ENCODE data around the gene FBXL7. TPM values are rescaled to one million over a fixed set of nuclear protein-coding genes. Genes with fewer than 3 reads are reported as not detected.

The FBXL7 gene
- total RNA-seq, 1 experiment from 2014 or later: not detected

DNA sequence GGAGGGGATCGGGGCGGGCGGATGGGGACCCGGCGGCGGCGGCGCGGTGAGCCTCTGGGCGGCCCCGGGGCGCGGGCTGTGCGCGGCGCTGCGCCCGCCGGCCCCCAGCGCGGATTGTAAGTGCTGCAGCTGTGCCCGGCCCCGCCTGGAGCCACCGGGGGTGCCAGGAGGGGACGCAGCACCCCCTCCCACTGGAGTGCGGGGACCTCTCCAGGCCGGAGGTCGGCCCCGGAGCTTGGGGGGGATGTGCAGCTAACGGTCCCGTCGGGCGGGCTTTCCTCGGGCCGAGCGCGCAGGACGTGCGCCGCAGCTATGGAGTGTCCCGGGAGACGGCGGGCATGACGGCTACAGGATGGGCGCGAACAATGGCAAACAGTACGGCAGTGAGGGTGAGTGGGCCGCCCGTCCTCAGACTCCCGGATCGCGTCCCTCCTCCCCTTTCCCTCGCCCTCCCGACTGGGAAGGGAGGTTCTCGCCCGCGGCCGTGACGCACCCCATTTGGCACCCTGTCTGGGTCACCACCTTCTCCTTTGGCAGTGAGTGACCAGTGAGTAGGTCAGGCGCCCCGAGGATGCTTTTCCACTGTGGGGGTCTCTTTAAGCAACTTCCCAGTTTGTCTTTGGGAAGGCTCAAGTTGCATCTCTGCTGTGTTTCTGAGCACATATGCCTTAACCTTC lies 483 bp downstream of the FBXL7 start:
- DNase-seq (ENCODE audit: low spot score): no peak
- in situ Hi-C loops (cut with HindIII; ENCODE audit: low sequenced_read_pairs): no loop called here

DNA sequence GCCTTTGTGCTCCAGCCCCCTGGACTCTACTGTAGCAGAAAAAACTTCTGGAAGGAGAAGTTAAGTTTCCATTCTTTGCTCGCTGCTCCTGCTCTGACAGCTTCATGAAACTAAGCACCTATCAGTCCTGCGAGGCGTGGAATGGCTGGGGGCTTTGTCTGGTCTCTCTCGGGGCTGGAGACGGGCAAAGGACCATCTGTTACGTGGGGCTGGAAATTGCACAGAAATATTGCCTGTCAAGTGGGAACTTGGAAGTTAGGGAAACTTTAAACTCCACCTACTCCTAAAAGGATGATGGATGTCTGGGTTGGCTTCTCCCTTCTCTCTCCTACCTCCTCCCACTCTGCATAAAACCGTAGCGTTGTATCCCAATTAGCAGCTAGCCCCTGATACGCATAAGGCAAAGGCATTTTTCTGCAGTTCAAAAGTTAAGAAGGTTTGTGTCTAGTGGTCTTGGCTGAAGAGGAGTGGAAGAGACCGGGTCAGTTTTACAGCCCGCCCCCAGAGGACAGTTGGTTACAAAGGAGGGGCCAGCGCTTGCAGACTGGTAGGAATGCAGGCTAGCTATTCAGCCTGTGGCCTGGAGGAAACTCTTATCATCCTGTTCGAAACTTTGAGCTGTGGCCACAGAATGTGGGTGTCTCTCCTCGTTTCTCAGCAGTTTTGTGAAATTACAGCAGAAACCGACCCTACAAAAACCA lies 1.3 kb downstream of the FBXL7 start:
- in situ Hi-C loops (cut with HindIII; ENCODE audit: low sequenced_read_pairs): no loop called here

DNA sequence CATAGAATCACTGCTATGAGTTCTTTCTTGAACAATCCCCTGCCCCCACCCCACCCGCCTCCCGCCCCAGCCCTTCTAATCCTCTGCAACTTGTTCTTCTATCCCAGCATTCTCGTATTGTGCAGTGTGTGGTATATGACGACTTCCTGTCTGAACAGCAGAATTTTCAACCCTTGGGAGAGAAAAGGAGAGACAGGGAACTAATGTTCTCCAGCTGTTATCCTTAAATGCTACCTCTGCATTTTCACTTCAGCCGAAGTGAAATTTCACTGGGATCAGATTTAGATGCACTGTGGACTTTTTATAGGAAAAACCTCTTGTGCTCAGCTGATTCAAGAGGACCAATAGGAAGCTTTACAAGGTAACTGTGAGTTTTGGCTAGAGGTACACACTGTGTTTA lies 2.2 kb downstream of the FBXL7 start:
- no peak for DNase-seq (ENCODE audit: low spot score)
- in situ Hi-C loops (cut with HindIII; ENCODE audit: low sequenced_read_pairs): no loop called here

More for the DNA sequence above, 1.3 kb downstream of the FBXL7 start:
- peak; percentile 26 for DNase-seq (ENCODE audit: low spot score)

DNA sequence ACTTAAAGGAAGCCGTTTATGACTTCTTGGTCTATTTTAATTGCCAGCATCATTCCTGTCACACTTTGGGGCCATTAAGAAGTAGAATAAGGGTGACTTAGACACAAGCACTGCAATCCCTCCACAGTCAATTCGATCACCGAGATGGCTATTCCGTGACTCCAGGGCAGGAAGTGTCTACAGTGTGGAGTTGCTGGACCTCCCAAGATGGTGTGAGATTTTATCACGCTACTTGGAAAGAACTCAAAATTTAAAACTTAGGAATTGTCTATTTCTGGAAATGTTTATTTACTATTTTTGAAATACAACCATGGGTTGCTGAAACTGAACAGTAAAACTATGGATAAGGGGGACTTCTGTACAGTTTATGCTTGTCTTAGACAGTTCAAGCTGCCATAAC lies 6.2 kb downstream of the FBXL7 start:
- no peak for DNase-seq (ENCODE audit: low spot score)
- in situ Hi-C loops (cut with HindIII; ENCODE audit: low sequenced_read_pairs): no loop called here

DNA sequence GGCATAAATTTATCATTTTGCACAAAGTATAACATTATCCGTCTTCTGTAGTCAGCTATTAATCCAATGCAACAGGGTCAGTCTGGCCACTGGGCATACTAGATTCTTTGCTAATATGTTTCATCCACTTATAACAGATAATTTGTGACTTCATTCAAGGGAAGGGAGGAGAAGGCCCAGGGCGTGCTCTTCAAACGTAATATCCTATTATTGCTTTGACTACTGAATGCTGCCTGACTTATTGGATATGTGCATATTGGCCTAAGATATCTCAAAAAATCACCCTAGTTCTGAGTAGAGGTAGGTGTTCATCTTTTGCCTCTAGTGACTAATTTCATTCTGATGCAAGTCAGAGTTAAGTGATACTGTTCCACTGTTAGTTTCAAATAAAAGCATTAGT lies 6.9 kb downstream of the FBXL7 start:
- in situ Hi-C loops (cut with HindIII; ENCODE audit: low sequenced_read_pairs): no loop called here
- DNase-seq (ENCODE audit: low spot score): no peak

DNA sequence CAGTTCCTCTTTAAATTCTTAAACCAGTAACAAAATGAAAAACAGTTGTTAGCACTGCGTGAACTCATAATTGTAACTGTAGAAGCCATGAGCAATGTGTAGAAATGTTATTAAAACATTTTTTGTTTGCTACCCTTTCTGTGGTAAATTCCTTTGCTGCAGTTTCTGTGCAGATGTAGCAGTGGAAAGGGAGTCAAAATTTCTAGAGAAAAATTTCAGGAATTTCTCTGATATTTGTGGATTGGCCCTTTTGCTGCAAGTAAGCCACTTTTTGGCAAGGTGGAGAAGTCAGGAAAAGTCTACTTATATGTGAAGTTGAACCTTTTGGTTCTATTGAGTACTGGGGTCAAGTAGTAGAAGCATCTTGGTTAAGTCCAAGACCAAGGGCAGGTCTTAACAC lies 10.1 kb downstream of the FBXL7 start:
- in situ Hi-C loops (cut with HindIII; ENCODE audit: low sequenced_read_pairs): no loop called here
- DNase-seq (ENCODE audit: low spot score): no peak

DNA sequence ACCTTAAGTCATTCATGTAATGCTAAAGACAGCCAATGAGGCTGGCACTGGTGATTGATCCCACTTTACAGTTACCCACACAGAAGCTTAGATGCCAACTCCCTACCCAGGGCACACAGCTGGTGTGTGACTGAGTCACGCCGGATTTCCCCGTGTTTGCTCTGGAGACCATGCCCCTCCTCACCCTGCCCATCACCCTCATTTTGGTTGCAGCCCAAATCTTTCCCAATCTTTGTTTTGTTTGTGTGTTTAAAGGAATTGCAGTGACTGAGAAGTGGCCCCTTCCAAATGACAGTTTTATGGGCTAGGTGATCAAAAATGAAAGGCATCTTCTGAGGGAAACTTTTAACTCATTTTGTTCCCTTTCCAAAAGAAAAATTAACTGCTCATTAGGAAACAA lies 10.9 kb downstream of the FBXL7 start:
- in situ Hi-C loops (cut with HindIII; ENCODE audit: low sequenced_read_pairs): no loop called here
- no peak for DNase-seq (ENCODE audit: low spot score)

DNA sequence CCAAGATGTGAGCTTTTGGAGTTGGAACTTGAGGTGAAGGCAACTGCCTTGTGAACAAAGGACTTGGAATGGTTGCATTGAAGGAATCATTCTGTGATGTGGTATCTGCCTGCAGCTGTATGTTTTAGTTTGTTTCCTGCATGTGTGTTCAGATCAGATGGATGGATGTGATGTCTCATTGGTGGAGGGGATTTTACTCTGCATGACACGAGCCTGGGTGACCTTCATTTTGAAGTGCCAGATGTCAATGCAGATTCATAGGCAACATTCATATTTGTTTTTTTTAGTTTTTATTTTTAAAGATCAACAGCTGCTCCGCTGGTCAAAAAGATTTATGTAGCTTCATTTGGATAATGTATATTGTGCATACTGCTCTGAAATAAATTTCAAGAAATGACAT lies 13.5 kb downstream of the FBXL7 start:
- in situ Hi-C loops (cut with HindIII; ENCODE audit: low sequenced_read_pairs): no loop called here

DNA sequence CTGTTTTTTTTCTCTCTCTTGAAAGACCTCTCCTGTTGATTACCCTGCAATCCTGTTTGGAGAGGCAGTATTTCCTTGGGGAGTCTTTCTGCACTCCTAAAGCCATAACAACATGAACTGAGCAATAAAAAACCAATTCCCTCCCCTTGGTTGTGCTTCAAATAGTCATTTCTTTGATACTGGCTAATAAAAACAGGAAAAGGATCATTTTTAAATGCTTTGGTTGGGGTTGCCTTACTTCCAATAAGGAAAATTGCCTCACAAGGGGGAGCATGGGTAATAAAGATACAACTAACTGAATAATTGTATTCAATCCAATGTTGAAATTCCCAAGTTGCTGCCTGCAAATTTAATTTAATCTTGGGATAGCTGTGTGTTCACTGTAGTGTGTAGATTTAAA lies 13.9 kb downstream of the FBXL7 start:
- DNase-seq (ENCODE audit: low spot score): no peak
- in situ Hi-C loops (cut with HindIII; ENCODE audit: low sequenced_read_pairs): no loop called here

More for the DNA sequence above, 13.5 kb downstream of the FBXL7 start:
- DNase-seq (ENCODE audit: low spot score): no peak

DNA sequence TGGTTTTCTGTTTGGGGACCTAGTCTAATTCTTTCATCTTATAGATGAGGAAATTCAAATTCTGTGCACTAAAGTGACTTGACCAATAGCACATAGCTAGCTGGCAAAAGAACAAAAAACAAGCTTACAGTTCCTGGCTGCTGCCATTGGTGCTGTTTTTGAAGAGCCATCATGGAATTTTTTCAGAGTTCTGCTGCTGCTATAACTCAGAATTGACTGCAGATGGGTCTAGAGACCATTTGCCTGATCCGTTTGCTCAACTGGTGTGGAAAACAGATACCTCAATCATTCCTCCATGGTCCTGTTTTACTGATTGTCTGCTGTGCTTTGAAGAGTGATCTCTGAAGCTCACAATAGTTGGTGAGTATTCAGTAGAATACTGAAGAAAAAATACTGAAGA lies 15.2 kb downstream of the FBXL7 start:
- in situ Hi-C loops (cut with HindIII; ENCODE audit: low sequenced_read_pairs): no loop called here
- DNase-seq (ENCODE audit: low spot score): peak; percentile 32

DNA sequence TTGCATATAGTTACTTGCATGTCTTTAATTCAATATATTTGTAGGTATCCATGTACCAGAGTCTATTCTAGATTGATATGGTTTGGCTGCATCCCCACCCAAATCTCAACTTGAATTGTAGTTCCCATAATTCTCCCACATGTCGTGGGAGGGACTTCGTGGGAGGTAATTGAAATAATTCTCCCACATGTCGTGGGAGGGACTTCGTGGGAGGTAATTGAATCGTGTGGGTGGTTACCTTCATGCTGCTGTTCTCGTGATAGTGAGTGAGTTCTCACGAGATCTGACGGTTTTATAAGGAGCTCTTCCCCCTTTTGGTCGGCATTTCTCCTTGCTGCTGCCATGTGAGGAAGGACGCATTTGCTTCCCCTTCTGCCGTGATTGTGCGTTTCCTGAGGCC lies 16.5 kb downstream of the FBXL7 start:
- DNase-seq (ENCODE audit: low spot score): no peak
- in situ Hi-C loops (cut with HindIII; ENCODE audit: low sequenced_read_pairs): no loop called here

DNA sequence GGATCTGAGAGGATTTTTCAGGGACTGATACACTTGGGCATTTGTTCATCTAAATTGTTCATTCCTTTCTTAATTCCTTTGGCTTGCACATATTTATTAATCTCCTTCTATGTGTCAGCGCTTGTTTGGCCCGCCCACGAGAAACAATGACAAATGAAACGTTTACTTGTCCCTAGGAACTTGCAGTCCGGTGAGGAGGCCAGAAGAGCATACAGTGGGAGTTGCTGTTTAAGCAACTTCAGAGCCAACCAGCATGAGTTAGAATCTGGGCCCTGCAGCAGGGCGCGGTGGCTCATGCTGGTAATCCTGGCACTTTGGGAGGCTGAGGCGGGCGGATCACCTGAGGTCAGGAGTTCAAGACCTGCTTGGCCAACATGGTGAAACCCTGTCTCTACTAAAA lies 18.8 kb downstream of the FBXL7 start:
- in situ Hi-C loops (cut with HindIII; ENCODE audit: low sequenced_read_pairs): no loop called here
- DNase-seq (ENCODE audit: low spot score): no peak

DNA sequence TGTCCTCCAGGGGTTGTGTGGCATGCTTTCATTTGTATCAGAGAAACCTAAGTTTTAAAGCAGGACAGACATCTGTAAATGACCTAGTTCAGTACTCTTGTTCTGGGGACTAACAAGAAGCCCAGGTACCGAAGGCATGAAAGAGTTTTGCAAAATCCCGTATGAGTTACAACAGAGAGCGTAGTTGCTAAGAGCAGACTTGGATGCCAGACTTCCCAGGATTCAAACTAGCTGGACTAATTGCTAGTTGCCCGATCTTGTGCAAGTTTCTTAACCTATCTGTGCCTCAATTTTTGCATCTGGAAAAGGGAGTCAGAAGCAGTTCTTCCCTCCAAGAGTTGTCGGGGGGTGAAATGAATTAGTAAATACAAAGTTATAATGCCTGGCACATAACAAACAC lies 20.9 kb downstream of the FBXL7 start:
- in situ Hi-C loops (cut with HindIII; ENCODE audit: low sequenced_read_pairs): no loop called here
- DNase-seq (ENCODE audit: low spot score): no peak

DNA sequence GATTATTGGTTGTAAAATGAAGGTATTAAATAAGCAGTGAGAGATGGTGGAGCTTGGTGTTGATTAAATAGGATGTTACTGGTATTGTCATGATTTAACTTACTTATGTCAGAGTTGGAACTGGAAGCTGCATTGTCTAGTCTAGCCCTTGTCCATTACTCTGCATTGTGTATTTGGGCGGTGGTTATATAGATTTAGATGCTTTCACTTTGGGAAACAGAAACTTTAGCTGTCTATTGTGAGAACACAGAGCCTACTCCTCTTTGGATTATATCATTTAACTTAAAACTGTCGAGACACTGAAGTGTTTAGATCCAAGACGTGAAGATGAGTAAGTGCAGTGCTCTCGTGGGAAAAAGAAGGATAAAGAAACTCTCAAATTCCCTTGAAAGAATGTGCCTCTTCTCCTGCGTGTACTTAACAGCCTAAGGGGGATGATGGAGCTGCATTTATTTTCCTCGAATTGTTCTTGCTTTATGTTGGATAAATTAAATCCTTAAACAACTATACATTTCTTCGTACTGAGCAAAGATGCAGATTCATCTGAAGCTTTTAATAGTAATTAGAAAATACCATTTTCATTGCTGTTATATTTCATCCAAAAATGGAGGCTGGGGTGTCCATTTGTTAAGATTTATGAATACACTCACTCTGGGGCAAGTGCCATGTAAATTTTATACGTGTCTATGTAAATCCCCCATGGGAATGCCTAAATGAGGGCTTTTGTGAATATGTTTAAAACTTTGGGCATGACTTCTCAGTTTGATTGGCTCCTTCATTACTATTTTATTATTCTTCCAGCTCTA lies 21.6 kb downstream of the FBXL7 start:
- in situ Hi-C loops (cut with HindIII; ENCODE audit: low sequenced_read_pairs): no loop called here
- DNase-seq (ENCODE audit: low spot score): no peak

DNA sequence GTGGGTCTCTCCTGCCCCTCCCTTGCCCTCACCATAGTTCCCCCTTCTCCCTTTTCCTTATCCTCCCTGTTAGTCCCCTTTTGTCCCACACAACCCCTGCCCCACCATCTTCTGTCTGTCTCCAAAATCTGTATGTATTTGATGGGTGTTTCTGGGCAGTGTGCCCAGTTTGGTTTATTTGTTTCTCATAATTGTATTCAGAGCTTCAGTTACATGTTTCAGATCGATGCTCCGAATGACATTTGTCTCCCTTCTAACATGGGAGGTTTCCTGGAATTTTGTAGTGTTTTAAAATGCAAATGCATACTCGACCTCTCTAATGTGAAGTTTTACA lies 22.2 kb downstream of the FBXL7 start:
- DNase-seq (ENCODE audit: low spot score): no peak
- in situ Hi-C loops (cut with HindIII; ENCODE audit: low sequenced_read_pairs): no loop called here

DNA sequence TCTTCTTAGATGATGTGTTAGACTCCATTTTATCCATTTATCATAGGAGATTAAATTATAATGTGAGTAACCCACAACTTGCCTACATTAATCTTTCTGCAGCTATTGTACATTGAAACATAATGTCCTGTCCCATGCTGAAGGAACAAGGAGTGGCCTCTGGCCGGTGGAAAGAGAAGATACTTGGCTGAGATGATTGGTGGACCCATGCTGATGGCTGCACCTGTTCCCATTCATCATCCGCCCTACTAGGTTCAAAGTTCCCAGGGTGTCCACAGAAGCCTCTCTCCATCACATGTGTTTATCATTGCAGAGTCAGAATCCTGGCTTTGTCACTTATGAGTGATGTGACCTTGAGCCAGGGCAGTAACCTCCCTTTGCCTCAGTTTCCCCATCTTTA lies 24.7 kb downstream of the FBXL7 start:
- peak; percentile 70 for DNase-seq (ENCODE audit: low spot score)
- in situ Hi-C loops (cut with HindIII; ENCODE audit: low sequenced_read_pairs): no loop called here

DNA sequence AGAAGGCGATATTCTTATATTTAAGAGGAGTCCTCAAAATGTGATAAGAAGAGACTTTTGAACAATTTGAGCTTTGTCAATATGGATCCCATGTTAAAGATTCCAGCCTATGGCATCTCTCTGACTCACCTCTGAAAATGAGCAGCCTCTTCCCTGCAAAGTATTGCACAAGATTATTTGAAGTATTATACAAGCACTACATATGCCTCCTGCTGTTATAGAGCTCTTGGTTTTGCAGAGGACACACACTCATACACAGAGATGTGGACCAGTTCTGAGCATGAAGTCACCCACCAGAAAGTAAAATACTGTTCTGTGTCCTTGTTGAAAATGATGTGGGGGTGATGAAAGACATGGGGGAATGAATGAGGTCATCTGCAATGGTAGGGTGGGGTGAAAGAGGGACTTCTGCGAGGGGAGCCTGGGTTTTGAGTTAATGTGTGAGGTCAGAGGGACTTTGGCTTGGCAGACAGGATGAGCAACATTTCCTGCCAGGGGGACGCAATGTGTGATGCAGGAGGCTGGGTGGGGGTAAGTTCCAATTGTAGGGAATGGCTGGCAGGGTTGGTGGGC lies 25.8 kb downstream of the FBXL7 start:
- in situ Hi-C loops (cut with HindIII; ENCODE audit: low sequenced_read_pairs): no loop called here
- no peak for DNase-seq (ENCODE audit: low spot score)

DNA sequence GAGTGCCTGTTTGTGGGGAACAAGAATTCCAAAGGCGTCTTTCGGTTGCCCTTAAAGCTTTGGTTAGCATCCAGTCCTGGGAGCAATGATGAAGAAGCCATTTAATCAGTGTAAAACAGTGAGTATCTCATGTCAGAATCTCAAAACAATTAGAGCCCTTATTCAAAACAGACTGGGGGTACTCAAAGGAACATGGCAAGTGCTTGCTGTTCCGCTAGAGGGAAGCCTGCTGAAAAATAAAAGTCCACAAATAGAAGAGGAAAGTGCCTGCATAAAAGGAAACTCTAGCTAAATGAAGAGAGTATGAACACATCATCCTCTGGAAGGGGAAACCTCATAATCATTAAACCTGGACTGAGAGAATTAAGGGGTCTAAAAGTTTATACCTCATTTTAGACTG lies 26.4 kb downstream of the FBXL7 start:
- in situ Hi-C loops (cut with HindIII; ENCODE audit: low sequenced_read_pairs): no loop called here
- DNase-seq (ENCODE audit: low spot score): no peak

DNA sequence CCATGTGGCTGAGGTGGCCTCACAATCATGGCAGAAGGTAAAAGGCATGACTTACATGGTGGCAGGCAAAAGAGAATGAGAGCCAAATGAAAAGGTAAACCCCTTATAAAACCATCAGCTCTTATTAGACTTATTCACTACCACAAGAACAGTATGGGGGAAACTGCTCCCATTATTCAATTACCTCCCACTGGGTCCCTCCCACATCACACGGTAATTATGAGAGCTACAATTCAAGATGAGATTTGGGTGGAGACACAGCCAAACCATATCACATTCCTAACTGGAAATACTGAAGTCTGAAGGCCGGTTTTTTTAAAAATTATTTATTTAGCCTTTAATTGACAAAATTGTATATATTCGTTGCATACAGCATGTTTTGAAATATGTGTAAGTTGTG lies 28.5 kb downstream of the FBXL7 start:
- no peak for DNase-seq (ENCODE audit: low spot score)
- in situ Hi-C loops (cut with HindIII; ENCODE audit: low sequenced_read_pairs): no loop called here

DNA sequence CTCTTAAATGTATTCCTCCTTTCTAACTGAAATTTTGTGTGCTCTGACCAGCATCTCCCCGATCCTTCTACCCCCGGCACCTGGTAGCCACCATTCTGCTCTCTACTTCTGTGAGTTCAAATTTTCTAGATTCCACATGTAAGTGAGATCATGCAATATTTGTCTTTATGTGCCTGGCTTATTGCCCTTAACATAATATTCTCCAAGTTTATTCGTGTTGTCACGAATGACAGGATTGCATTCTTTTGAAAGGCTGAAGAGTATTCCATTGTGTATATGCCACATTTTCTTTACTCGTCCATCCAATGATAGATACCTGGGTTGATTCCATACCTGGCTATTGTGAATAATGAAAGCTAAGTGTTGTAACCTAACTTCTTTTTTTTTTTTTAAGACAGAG lies 29.0 kb downstream of the FBXL7 start:
- in situ Hi-C loops (cut with HindIII; ENCODE audit: low sequenced_read_pairs): no loop called here
- no peak for DNase-seq (ENCODE audit: low spot score)
